IMR-90 (cell line): ENCODE measurements around the gene SPG11. TPM values are rescaled to one million over a fixed set of nuclear protein-coding genes. Genes with fewer than 3 reads are reported as not detected.

ENCODE experiments used
- ATAC-seq: fragments of 200-7000 bp; cut with Tn5 transposase; 2 replicates; pipeline ENCODE4 v1.9.1; 2020; ENCODE audit warnings: low read depth, mild to moderate bottlenecking, moderate library complexity
- BruUV-seq: library from RNA; stranded (reverse); fragments of 400-500 nt; replicated peaks from 2 replicates; lab custom pipeline; 2021; lab: Mats Ljungman, UMichigan
- CTCF ChIA-PET: fragments of 300-600 bp; formaldehyde crosslinking; extraction: SDS; loops from one replicate; lab custom pipeline; 2021; ENCODE audit warnings: antibody characterized with exemption; lab: Yijun Ruan, JAX
- POLR2A ChIA-PET: fragments of 300-600 bp; sonication (Branson Sonifier 250); formaldehyde crosslinking; loops from one replicate; lab custom pipeline; 2022; ENCODE audit warnings: antibody characterized with exemption; ENCODE audit not compliant: unreplicated experiment; lab: Charles Lee
- DNase-seq: peaks from one replicate; pipeline ENCODE4 v3.0.0; 2013
- H2AFZ ChIP-seq: replicated peaks from 2 replicates; pipeline ENCODE3; 2013; ENCODE audit warnings: low read length, mild to moderate bottlenecking; ENCODE audit not compliant: poor library complexity
- H2AK5ac ChIP-seq: 2 replicates; pipeline ENCODE4 v1.6.1; 2013; ENCODE audit warnings: low read depth, low read length, inconsistent platforms
- H2AK9ac ChIP-seq: replicated peaks from 2 replicates; pipeline ENCODE3; 2013; ENCODE audit warnings: mild to moderate bottlenecking, low read depth, low read length, moderate library complexity; ENCODE audit not compliant: poor library complexity
- H2BK120ac ChIP-seq: 2 replicates; pipeline ENCODE4 v1.6.1; 2013; ENCODE audit warnings: low read depth, low read length, inconsistent platforms
- H2BK15ac ChIP-seq: 3 replicates; pipeline ENCODE4 v1.6.1; 2013; ENCODE audit warnings: low read depth, low read length, inconsistent platforms
- H2BK20ac ChIP-seq: 2 replicates; pipeline ENCODE4 v1.6.1; 2013; ENCODE audit warnings: low read depth, mild to moderate bottlenecking, inconsistent platforms, low read length, moderate library complexity
- H2BK5ac ChIP-seq: 2 replicates; pipeline ENCODE4 v1.6.1; 2013; ENCODE audit warnings: mild to moderate bottlenecking, low read depth, low read length, inconsistent platforms; ENCODE audit not compliant: poor library complexity, severe bottlenecking
- H3K14ac ChIP-seq: replicated peaks from 2 replicates; pipeline ENCODE4 v1.6.1; 2013; ENCODE audit warnings: low read depth, low read length, inconsistent platforms
- H3K18ac ChIP-seq: 2 replicates; pipeline ENCODE4 v1.6.1; 2013; ENCODE audit warnings: low read depth, low read length, control low read depth
- H3K23ac ChIP-seq: 2 replicates; pipeline ENCODE4 v1.6.1; 2013; ENCODE audit warnings: low read depth, low read length, inconsistent platforms
- H3K27ac ChIP-seq: 2 replicates; pipeline ENCODE4 v1.5.1; 2013; ENCODE audit warnings: mild to moderate bottlenecking, control low read depth, low read length; ENCODE audit not compliant: insufficient read depth
- H3K27me3 ChIP-seq: 2 replicates; pipeline ENCODE4 v1.6.1; 2013; ENCODE audit warnings: low read length; ENCODE audit not compliant: control insufficient read depth, insufficient read depth
- H3K36me3 ChIP-seq: 2 replicates; pipeline ENCODE4 v1.6.1; 2013; ENCODE audit warnings: low read length, mixed read lengths; ENCODE audit not compliant: control insufficient read depth, insufficient read depth
- H3K4ac ChIP-seq: 2 replicates; pipeline ENCODE4 v1.6.1; 2013; ENCODE audit warnings: low read depth, low read length, inconsistent platforms
- H3K4me1 ChIP-seq: 2 replicates; pipeline ENCODE4 v1.6.1; 2013; ENCODE audit warnings: low read length, mixed read lengths; ENCODE audit not compliant: control insufficient read depth, insufficient read depth
- H3K4me2 ChIP-seq: 2 replicates; pipeline ENCODE4 v1.6.1; 2013; ENCODE audit warnings: low read depth, mild to moderate bottlenecking, control low read depth, low read length, moderate library complexity
- H3K4me3 ChIP-seq: 2 replicates; pipeline ENCODE4 v1.5.1; 2013; ENCODE audit warnings: low read depth, mild to moderate bottlenecking, control low read depth, low read length, moderate library complexity; ENCODE audit not compliant: insufficient read depth
- H3K56ac ChIP-seq: 2 replicates; pipeline ENCODE4 v1.6.1; 2013; ENCODE audit warnings: low read length, inconsistent platforms; ENCODE audit not compliant: insufficient read depth; ENCODE audit errors: extremely low read depth
- H3K79me1 ChIP-seq, 2 experiments: 2 replicates each; pipeline ENCODE4 v1.6.1; 2013; ENCODE audit warnings: low read length in 2 of 2, inconsistent platforms in 1 of 2, low read depth in 1 of 2
- H3K9ac ChIP-seq: 2 replicates; pipeline ENCODE4 v1.6.1; 2013; ENCODE audit warnings: low read depth, low read length, control low read depth
- H3K9me1 ChIP-seq: 2 replicates; pipeline ENCODE4 v1.6.1; 2013; ENCODE audit warnings: low read length, inconsistent platforms; ENCODE audit not compliant: insufficient read depth
- H3K9me3 ChIP-seq: 2 replicates; pipeline ENCODE4 v1.6.1; 2013; ENCODE audit warnings: low read length; ENCODE audit not compliant: control insufficient read depth, insufficient read depth
- H4K20me1 ChIP-seq: 2 replicates; pipeline ENCODE4 v1.6.1; 2013; ENCODE audit warnings: low read length, inconsistent platforms; ENCODE audit not compliant: insufficient read depth
- H4K5ac ChIP-seq: 2 replicates; pipeline ENCODE4 v1.6.1; 2013; ENCODE audit warnings: mild to moderate bottlenecking, low read depth, low read length, control low read depth
- H4K8ac ChIP-seq, 2 experiments: 2 replicates each; pipeline ENCODE4 v1.6.1; 2013; ENCODE audit warnings: low read depth in 2 of 2, low read length in 2 of 2, control low read depth in 1 of 2, inconsistent platforms in 1 of 2
- H4K91ac ChIP-seq: 2 replicates; pipeline ENCODE4 v1.6.1; 2013; ENCODE audit warnings: low read depth, low read length, inconsistent platforms; ENCODE audit not compliant: insufficient read depth
- CTCF ChIP-seq: conservative IDR thresholded peaks from 2 replicates; pipeline ENCODE4 v1.5.1; 2012; ENCODE audit warnings: mild to moderate bottlenecking, low read depth, low read length, improper control_type of control experiment
- POLR2A ChIP-seq: IDR thresholded peaks from 2 replicates; pipeline ENCODE4 v1.6.1; 2012; ENCODE audit warnings: mild to moderate bottlenecking, low read depth, low read length
- SMC3 ChIP-seq: fragments of 150-350 bp; IDR thresholded peaks from 2 replicates; pipeline ENCODE4 v1.6.1; 2016; ENCODE audit warnings: low read depth, mild to moderate bottlenecking, antibody characterized with exemption, low read length, moderate library complexity
- WGBS, 2 experiments: methylation state at CpG; one replicate each; pipeline versions ENCODE4 v1.1.5 to v1.1.7; 2013; ENCODE audit warnings: missing lambda C conversion rate in 2 of 2; ENCODE audit not compliant: insufficient read length in 1 of 2; ENCODE audit errors: extremely low coverage in 2 of 2; 5-methylcytosine and 5-hydroxymethylcytosine counted together
- dilution Hi-C: fragments of 300-500 bp; cut with HindIII; formaldehyde crosslinking; loops from one replicate; pipeline ENCODE4 v1.14.3; 2018; ENCODE audit warnings: low sequenced_read_pairs; ENCODE audit not compliant: unreplicated experiment
- in situ Hi-C: fragments of 300-500 bp; cut with MboI; formaldehyde crosslinking; loops from 3 replicates; pipeline ENCODE4 v1.14.3; 2019; ENCODE audit warnings: low sequenced_read_pairs, inconsistent platforms, mixed read lengths
- intact Hi-C: fragments of 100-400 bp; cut with micrococcal nuclease; formaldehyde crosslinking; loops from 2 replicates; pipeline ENCODE4 v1.10.0; 2022
- polyA plus RNA-seq, 3 experiments: library from polyadenylated mRNA; depleted of rRNA; stranded (reverse); fragments of >200 nt; gene quantifications; 2 replicates each; pipeline ENCODE4 v1.2.3, GENCODE V29; 2012; ENCODE audit warnings: low replicate concordance in 1 of 3
- total RNA-seq: library from RNA; depleted of rRNA; stranded (reverse); fragments of >200 nt; gene quantifications from 2 replicates; pipeline ENCODE4 v1.2.3, GENCODE V29; 2012

SPG11 gene
- total and polyA plus RNA-seq, 2 of the 4 experiments (the other 2 are of a cell fraction) = 30.8 to 32.6 TPM

- no peak overlapping the region for H2BK15ac ChIP-seq
- POLR2A ChIA-PET = no interaction called here
- H3K27me3 ChIP-seq = no peaks in the 10 kb centered on the region
- ATAC-seq (no peak), DNase-seq (peak; percentile 43)
- H2AK5ac ChIP-seq = peak overlapping the region; percentile 47
- peak overlapping the region; percentile 75 for H3K23ac ChIP-seq
- peaks cover 9% of the 10 kb centered on the region for H3K36me3 ChIP-seq
- CTCF ChIA-PET = interaction anchor here (0.6 kb wide), 1 partner anchor 1034 kb away, joined by 3 read pairs; no protein-coding TSS in a partner anchor
- no peak overlapping the region for H4K5ac ChIP-seq
- H3K9me1 ChIP-seq = peaks cover 12% of the 10 kb centered on the region; the same call in 1 of the 2 replicates
- peak overlapping the region; percentile 91 for H2AK9ac ChIP-seq
- H3K56ac ChIP-seq = peak overlapping the region; percentile 67
- intact Hi-C loops = loop anchor here (5.0 to 10.0 kb wide), 2 partner anchors 110 to 663 kb away; partner anchors contain the start of gene CTDSPL2
- dilution Hi-C loops = no loop called here
- 0% methylated on average over 2 of the region's 13 CpGs; no CpG with 5 or more reads in 1 of the 2 experiments for WGBS, 2 experiments
- BruUV-seq = no TSS peak
- peak overlapping the region in 1 of 2 experiments; percentile 53; a peak in 1 of 4 replicates for H4K8ac ChIP-seq
- H3K4me2 ChIP-seq = peak overlapping the region; percentile 94
- peak overlapping the region; percentile 92 for H2AFZ ChIP-seq
- H2BK120ac ChIP-seq = 0 out of 2 replicates have a peak overlapping the region, but pooled peaks have one; percentile 1
- H3K27ac ChIP-seq = peak overlapping the region; percentile 72
- peak overlapping the region; percentile 77 for H3K14ac ChIP-seq
- TF ChIP-seq CTCF = no peak
- no peak for TF ChIP-seq SMC3
- TF ChIP-seq POLR2A = no peak
- no peaks in the 10 kb centered on the region for H3K9me3 ChIP-seq
- H2BK5ac ChIP-seq = peak overlapping the region; percentile 58
- H4K20me1 ChIP-seq = peaks cover 17% of the 10 kb centered on the region
- peaks cover 23 to 51% of the 10 kb centered on the region in 2 experiments for H3K79me1 ChIP-seq
- H3K4me1 ChIP-seq = peaks cover 12% of the 10 kb centered on the region
- peak overlapping the region; percentile 25; the same call in 1 of the 2 replicates for H3K18ac ChIP-seq
- H3K9ac ChIP-seq = peak overlapping the region; percentile 88
- in situ Hi-C loops = no loop called here
- peak overlapping the region; percentile 88 for H3K4me3 ChIP-seq
- H2BK20ac ChIP-seq = no peak overlapping the region
- H3K4ac ChIP-seq = peak overlapping the region; percentile 72
- H4K91ac ChIP-seq = no peak overlapping the region; the same call in 1 of the 2 replicates
These were observed 125.7 kb downstream of the SPG11 start for GRCh38 chr15:44537735-44538240.
